Suprapubic skin (tissue), 3 donors: ENCODE data around the gene CDC45.

Experiments
- CTCF ChIP-seq, 2 donors: fragments of 200-600 bp in 1 of 2; fragments of 450-650 bp in 1 of 2; sonication (generic) in 1 of 2; IDR thresholded peaks; one replicate each; pipeline ENCODE4 v1.5.1; 2016 to 2019; ENCODE audit warnings: antibody characterized with exemption in 2 of 2, mild to moderate bottlenecking in 1 of 2, moderate library complexity in 1 of 2
- EP300 ChIP-seq: sonication (generic); formaldehyde crosslinking; IDR thresholded peaks from one replicate; pipeline ENCODE4 v1.6.1; 2017; ENCODE audit warnings: antibody characterized with exemption

- no peak for TF ChIP-seq CTCF (IDR thresholded peaks at IDR 0.05)
- TF ChIP-seq EP300 = no peak
These were observed 75.9 kb downstream of the CDC45 start for GRCh38 chr22:19555651-19556050.
